ENCODE results near the gene SMIM35. TPM values are rescaled to one million over a fixed set of nuclear protein-coding genes. Genes with fewer than 3 reads are reported as not detected.

Gene SMIM35
- total RNA-seq, 1 donor from 2014 or later, result not detected

GRCh38 chr11:117966908-117967307 lies 119.9 kb downstream of the SMIM35 start:
- no peak overlapping the region for H3K4me3 ChIP-seq (ENCODE audit: low read depth, low read length)
- no peak for DNase-seq (ENCODE audit: low read depth)
- no peak for TF ChIP-seq CTCF (conservative IDR thresholded peaks at IDR 0.05; ENCODE audit: low read depth, low read length)

GRCh38 chr11:117962826-117963225 lies 123.9 kb downstream of the SMIM35 start:
- DNase-seq (ENCODE audit: low read depth), result no peak
- no peak overlapping the region for H3K4me3 ChIP-seq (ENCODE audit: low read depth, low read length)
- no peak for TF ChIP-seq CTCF (conservative IDR thresholded peaks at IDR 0.05; ENCODE audit: low read depth, low read length)

GRCh38 chr11:117961896-117962295 lies 124.9 kb downstream of the SMIM35 start:
- DNase-seq (ENCODE audit: low read depth), result no peak
- no peak overlapping the region for H3K4me3 ChIP-seq (ENCODE audit: low read depth, low read length)
- no peak for TF ChIP-seq CTCF (conservative IDR thresholded peaks at IDR 0.05; ENCODE audit: low read depth, low read length)

GRCh38 chr11:117960406-117960805 lies 126.4 kb downstream of the SMIM35 start:
- H3K4me3 ChIP-seq (ENCODE audit: low read depth, low read length), result no peak overlapping the region
- TF ChIP-seq CTCF (conservative IDR thresholded peaks at IDR 0.05; ENCODE audit: low read depth, low read length), result no peak
- DNase-seq (ENCODE audit: low read depth), result no peak

- DNase-seq (ENCODE audit: low read depth), result no peak
- no peak overlapping the region for H3K4me3 ChIP-seq (ENCODE audit: low read depth, low read length)
- no peak for TF ChIP-seq CTCF (conservative IDR thresholded peaks at IDR 0.05; ENCODE audit: low read depth, low read length)
Observed at GRCh38 chr11:117959438-117960149, 127.2 kb downstream of the SMIM35 start.

- no peak for DNase-seq (ENCODE audit: low read depth)
- no peak for TF ChIP-seq CTCF (conservative IDR thresholded peaks at IDR 0.05; ENCODE audit: low read depth, low read length)
- H3K4me3 ChIP-seq (ENCODE audit: low read depth, low read length), result no peak overlapping the region
Observed at GRCh38 chr11:117958949-117959348, 127.8 kb downstream of the SMIM35 start.

Other genes starting within 250 kb of the SMIM35 start
- 23.9 and 71.2 TPM in 2 replicates for gene FXYD6, start 210.3 kb downstream of the SMIM35 start, total RNA-seq
- 0.51 and 0.63 TPM in 2 replicates for gene TMPRSS13, start 157.6 kb downstream of the SMIM35 start, total RNA-seq
- 0.46 and 0.87 TPM in 2 replicates for gene IL10RA, start 100.6 kb downstream of the SMIM35 start, total RNA-seq
- gene TMPRSS4, start 9.9 kb downstream of the SMIM35 start, total RNA-seq, result 13.3 and 26.6 TPM in 2 replicates
- under 0.01 TPM in 1 of 2 replicates, not detected in the other for gene SCN4B, start 65.9 kb upstream of the SMIM35 start, total RNA-seq
- under 0.01 TPM in 1 of 2 replicates, not detected in the other for gene SCN2B, start 89.7 kb upstream of the SMIM35 start, total RNA-seq
- gene JAML, start 138.0 kb upstream of the SMIM35 start, total RNA-seq, result not detected in 2 replicates
- 6.1 and 7.4 TPM in 2 replicates for gene MPZL3, start 165.4 kb upstream of the SMIM35 start, total RNA-seq
- 19.9 and 29.7 TPM in 2 replicates for gene MPZL2, start 177.3 kb upstream of the SMIM35 start, total RNA-seq
- gene CD3E, start 217.8 kb upstream of the SMIM35 start, total RNA-seq, result not detected in 2 replicates

All from epithelial cell of proximal tubule (primary cell).